Neural progenitor cell (in vitro differentiated cells): ENCODE data around the gene MAP2K1.
A peak's percentile ranks its signal among the peaks of the same experiment; 100 is the strongest.

ENCODE experiments used
- CTCF ChIP-seq: fragments of 200-600 bp; sonication (generic); IDR thresholded peaks from 2 replicates; pipeline ENCODE4 v1.5.1; 2017; ENCODE audit warnings: antibody characterized with exemption, mild to moderate bottlenecking
- EZH2 ChIP-seq: fragments of 200-600 bp; sonication (generic); IDR thresholded peaks from 2 replicates; pipeline ENCODE4 v1.6.1; 2017; ENCODE audit warnings: antibody characterized with exemption, mild to moderate bottlenecking, moderate library complexity

- peak; percentile 73 for TF ChIP-seq CTCF
- TF ChIP-seq EZH2, result peak; percentile 17
Observed at GRCh38 chr15:66386204-66387123, at the start of gene MAP2K1.
